Activated CD8-positive, alpha-beta memory T cell treated with anti-CD3 and anti-CD28 coated beads, Interleukin-2, amount 10 ng/mL, durations not matched to agents 7 days and 5 days (primary cell): ENCODE results near the gene RGS7BP. TPM values are rescaled to one million over a fixed set of nuclear protein-coding genes. Genes with fewer than 3 reads are reported as not detected.
"Not testable (repeated sequence)": the region's sequence is repeated elsewhere in the genome, so short reads cannot be mapped to it uniquely, and the experiment has no call there.

ENCODE experiments used
- ATAC-seq: fragments of 150-1000 bp; cut with Tn5 transposase; one replicate; pipeline ENCODE4 v1.10.0; 2021; ENCODE audit warnings: moderate library complexity
- CTCF ChIA-PET: fragments of 350-600 bp; sonication (Branson Sonifier 250); formaldehyde crosslinking; loops from one replicate; lab custom pipeline; 2021; ENCODE audit warnings: antibody characterized with exemption; lab: Charles Lee
- DNase-seq: peaks from one replicate; pipeline ENCODE4 v3.0.0-alpha.2; 2020
- H3K27ac Mint-ChIP-seq: one replicate; pipeline ENCODE4 v1.8.0; 2021; ENCODE audit warnings: mild to moderate bottlenecking, mixed read lengths
- H3K27me3 Mint-ChIP-seq: one replicate; pipeline ENCODE4 v1.8.0; 2021; ENCODE audit warnings: mixed read lengths
- H3K36me3 Mint-ChIP-seq: one replicate; pipeline ENCODE4 v1.8.0; 2021; ENCODE audit warnings: mild to moderate bottlenecking, mixed read lengths
- H3K4me1 Mint-ChIP-seq: one replicate; pipeline ENCODE4 v1.8.0; 2021; ENCODE audit warnings: mixed read lengths
- H3K4me3 Mint-ChIP-seq: one replicate; pipeline ENCODE4 v1.8.0; 2021; ENCODE audit warnings: mild to moderate bottlenecking, moderate library complexity, mixed read lengths
- H3K9me3 Mint-ChIP-seq: one replicate; pipeline ENCODE4 v1.8.0; 2022; ENCODE audit warnings: low read depth, mixed read lengths
- total RNA-seq, 2 experiments: library from RNA; stranded (reverse); gene quantifications; one replicate each; pipeline ENCODE4 v1.2.3, GENCODE V29; 2021

Gene RGS7BP
- total RNA-seq, 2 experiments from 2014 or later = not detected

GRCh38 chr5:64516216-64516615, 10.4 kb downstream of the RGS7BP start:
- no peak overlapping the region for H3K27ac Mint-ChIP-seq
- no peak overlapping the region for H3K4me3 Mint-ChIP-seq
- CTCF ChIA-PET = interaction anchor here (0.7 kb wide), 1 partner anchor 310 kb away, joined by 4 read pairs; no protein-coding TSS in a partner anchor
- no peaks in the 10 kb centered on the region for H3K36me3 Mint-ChIP-seq
- DNase-seq (no peak), ATAC-seq (no peak)
- H3K4me1 Mint-ChIP-seq = no peaks in the 10 kb centered on the region
- H3K27me3 Mint-ChIP-seq = no peaks in the 10 kb centered on the region
- H3K9me3 Mint-ChIP-seq = no peaks in the 10 kb centered on the region

- H3K4me1 Mint-ChIP-seq = no peaks in the 10 kb centered on the region
- H3K4me3 Mint-ChIP-seq = no peak overlapping the region
- H3K9me3 Mint-ChIP-seq = no peaks in the 10 kb centered on the region
- ATAC-seq (no peak), DNase-seq (no peak)
- H3K36me3 Mint-ChIP-seq = no peaks in the 10 kb centered on the region
- H3K27me3 Mint-ChIP-seq = no peaks in the 10 kb centered on the region
- CTCF ChIA-PET = no interaction called here
- no peak overlapping the region for H3K27ac Mint-ChIP-seq
These were observed 13.0 kb downstream of the RGS7BP start for GRCh38 chr5:64518793-64519192.

- H3K27ac Mint-ChIP-seq = no peak overlapping the region
- no peaks in the 10 kb centered on the region for H3K4me1 Mint-ChIP-seq
- CTCF ChIA-PET = no interaction called here
- ATAC-seq (no peak), DNase-seq (no peak)
- no peak overlapping the region for H3K4me3 Mint-ChIP-seq
- H3K9me3 Mint-ChIP-seq = no peaks in the 10 kb centered on the region
- no peaks in the 10 kb centered on the region for H3K27me3 Mint-ChIP-seq
- no peaks in the 10 kb centered on the region for H3K36me3 Mint-ChIP-seq
These were observed 13.4 kb downstream of the RGS7BP start for GRCh38 chr5:64519263-64519662.

- H3K27ac Mint-ChIP-seq = no peak overlapping the region
- no peaks in the 10 kb centered on the region for H3K27me3 Mint-ChIP-seq
- no peak for DNase-seq
- no peaks in the 10 kb centered on the region for H3K9me3 Mint-ChIP-seq
- no peak overlapping the region for H3K4me3 Mint-ChIP-seq
- no peaks in the 10 kb centered on the region for H3K36me3 Mint-ChIP-seq
- no peaks in the 10 kb centered on the region for H3K4me1 Mint-ChIP-seq
- CTCF ChIA-PET = no interaction called here
- ATAC-seq = no peak
These were observed 21.1 kb downstream of the RGS7BP start for GRCh38 chr5:64526734-64527439.

GRCh38 chr5:64530076-64530475, 24.3 kb downstream of the RGS7BP start:
- no peaks in the 10 kb centered on the region for H3K4me1 Mint-ChIP-seq
- CTCF ChIA-PET = no interaction called here
- H3K4me3 Mint-ChIP-seq = no peak overlapping the region
- H3K36me3 Mint-ChIP-seq = no peaks in the 10 kb centered on the region
- no peaks in the 10 kb centered on the region for H3K27me3 Mint-ChIP-seq
- ATAC-seq = no peak
- H3K9me3 Mint-ChIP-seq = no peaks in the 10 kb centered on the region
- DNase-seq = no peak
- no peak overlapping the region for H3K27ac Mint-ChIP-seq

GRCh38 chr5:64532212-64532611, 26.4 kb downstream of the RGS7BP start:
- no peak for DNase-seq
- no peaks in the 10 kb centered on the region for H3K36me3 Mint-ChIP-seq
- no peak for ATAC-seq
- H3K9me3 Mint-ChIP-seq = no peaks in the 10 kb centered on the region
- no peak overlapping the region for H3K4me3 Mint-ChIP-seq
- no peaks in the 10 kb centered on the region for H3K27me3 Mint-ChIP-seq
- CTCF ChIA-PET = no interaction called here
- no peak overlapping the region for H3K27ac Mint-ChIP-seq
- H3K4me1 Mint-ChIP-seq = no peaks in the 10 kb centered on the region

GRCh38 chr5:64532657-64533056, 26.8 kb downstream of the RGS7BP start:
- Mint-ChIP-seq H3K9me3 (no peaks in the 10 kb centered on the region), H3K27ac (no peak overlapping the region), H3K36me3 (no peaks in the 10 kb centered on the region), H3K4me1 (no peaks in the 10 kb centered on the region), H3K27me3 (no peaks in the 10 kb centered on the region), H3K4me3 (no peak overlapping the region)
- CTCF ChIA-PET = no interaction called here
- ATAC-seq (no peak), DNase-seq (no peak)

GRCh38 chr5:64534033-64534432, 28.2 kb downstream of the RGS7BP start:
- no peaks in the 10 kb centered on the region for H3K4me1 Mint-ChIP-seq
- CTCF ChIA-PET = no interaction called here

GRCh38 chr5:64557911-64558310, 52.1 kb downstream of the RGS7BP start:
- Mint-ChIP-seq H3K27me3 (no peaks in the 10 kb centered on the region), H3K27ac (no peak overlapping the region), H3K4me3 (no peak overlapping the region), H3K9me3 (peaks cover 2% of the 10 kb centered on the region), H3K4me1 (no peaks in the 10 kb centered on the region), H3K36me3 (no peaks in the 10 kb centered on the region)
- CTCF ChIA-PET = no interaction called here
- no peak for DNase-seq
- ATAC-seq = no peak

More at GRCh38 chr5:64534033-64534432, 28.2 kb downstream of the RGS7BP start:
- Mint-ChIP-seq H3K4me3 (no peak overlapping the region), H3K9me3 (no peaks in the 10 kb centered on the region), H3K27me3 (peaks cover 2% of the 10 kb centered on the region), H3K36me3 (no peaks in the 10 kb centered on the region), H3K27ac (no peak overlapping the region)
- no peak for ATAC-seq
- no peak for DNase-seq

- H3K9me3 Mint-ChIP-seq, H3K36me3 Mint-ChIP-seq: not testable (repeated sequence)
These were observed 52.8 kb downstream of the RGS7BP start for GRCh38 chr5:64558641-64559040.

GRCh38 chr5:64566310-64566916, 60.6 kb downstream of the RGS7BP start:
- H3K4me3 Mint-ChIP-seq = no peak overlapping the region
- H3K4me1 Mint-ChIP-seq = no peaks in the 10 kb centered on the region
- CTCF ChIA-PET = no interaction called here
- H3K36me3 Mint-ChIP-seq = no peaks in the 10 kb centered on the region
- no peaks in the 10 kb centered on the region for H3K9me3 Mint-ChIP-seq
- DNase-seq (no peak), ATAC-seq (no peak)
- no peak overlapping the region for H3K27ac Mint-ChIP-seq
- no peaks in the 10 kb centered on the region for H3K27me3 Mint-ChIP-seq

More at GRCh38 chr5:64558641-64559040, 52.8 kb downstream of the RGS7BP start:
- H3K4me1 Mint-ChIP-seq, H3K27me3 Mint-ChIP-seq, H3K4me3 Mint-ChIP-seq, H3K27ac Mint-ChIP-seq, CTCF ChIA-PET, DNase-seq, ATAC-seq: not testable (repeated sequence)

- Mint-ChIP-seq H3K27me3 (peaks cover 2% of the 10 kb centered on the region), H3K4me3 (no peak overlapping the region), H3K9me3 (no peaks in the 10 kb centered on the region), H3K27ac (no peak overlapping the region), H3K4me1 (no peaks in the 10 kb centered on the region), H3K36me3 (no peaks in the 10 kb centered on the region)
- DNase-seq (no peak), ATAC-seq (no peak)
- CTCF ChIA-PET = no interaction called here
These were observed 64.0 kb downstream of the RGS7BP start for GRCh38 chr5:64569858-64570257.

GRCh38 chr5:64570395-64570996, 64.7 kb downstream of the RGS7BP start:
- Mint-ChIP-seq H3K4me3 (no peak overlapping the region), H3K27ac (no peak overlapping the region), H3K9me3 (no peaks in the 10 kb centered on the region), H3K4me1 (no peaks in the 10 kb centered on the region), H3K27me3 (peaks cover 2% of the 10 kb centered on the region), H3K36me3 (no peaks in the 10 kb centered on the region)
- CTCF ChIA-PET = no interaction called here
- ATAC-seq (no peak), DNase-seq (no peak)

- H3K36me3 Mint-ChIP-seq = no peaks in the 10 kb centered on the region
- ATAC-seq (no peak), DNase-seq (no peak)
- H3K9me3 Mint-ChIP-seq = no peaks in the 10 kb centered on the region
- no peak overlapping the region for H3K27ac Mint-ChIP-seq
- no peak overlapping the region for H3K4me3 Mint-ChIP-seq
- H3K27me3 Mint-ChIP-seq = peaks cover 6% of the 10 kb centered on the region
- CTCF ChIA-PET = no interaction called here
- H3K4me1 Mint-ChIP-seq = no peaks in the 10 kb centered on the region
These were observed 69.7 kb downstream of the RGS7BP start for GRCh38 chr5:64575561-64575960.
